ENCODE measurements around the gene GNAZ.

Gene GNAZ

GRCh38 chr22:23089633-23090456 is 19.5 kb downstream of the GNAZ start:
- TF ChIP-seq, protein P1, sequence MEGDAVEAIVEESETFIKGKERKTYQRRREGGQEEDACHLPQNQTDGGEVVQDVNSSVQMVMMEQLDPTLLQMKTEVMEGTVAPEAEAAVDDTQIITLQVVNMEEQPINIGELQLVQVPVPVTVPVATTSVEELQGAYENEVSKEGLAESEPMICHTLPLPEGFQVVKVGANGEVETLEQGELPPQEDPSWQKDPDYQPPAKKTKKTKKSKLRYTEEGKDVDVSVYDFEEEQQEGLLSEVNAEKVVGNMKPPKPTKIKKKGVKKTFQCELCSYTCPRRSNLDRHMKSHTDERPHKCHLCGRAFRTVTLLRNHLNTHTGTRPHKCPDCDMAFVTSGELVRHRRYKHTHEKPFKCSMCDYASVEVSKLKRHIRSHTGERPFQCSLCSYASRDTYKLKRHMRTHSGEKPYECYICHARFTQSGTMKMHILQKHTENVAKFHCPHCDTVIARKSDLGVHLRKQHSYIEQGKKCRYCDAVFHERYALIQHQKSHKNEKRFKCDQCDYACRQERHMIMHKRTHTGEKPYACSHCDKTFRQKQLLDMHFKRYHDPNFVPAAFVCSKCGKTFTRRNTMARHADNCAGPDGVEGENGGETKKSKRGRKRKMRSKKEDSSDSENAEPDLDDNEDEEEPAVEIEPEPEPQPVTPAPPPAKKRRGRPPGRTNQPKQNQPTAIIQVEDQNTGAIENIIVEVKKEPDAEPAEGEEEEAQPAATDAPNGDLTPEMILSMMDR (IDR thresholded peaks at IDR 0.05; ENCODE audit: low read depth, low read length, missing control alignments) = no peak
- no peak overlapping the region for H3K4me3 ChIP-seq (replicated peaks; ENCODE audit: low read depth, low read length)
- no peak for DNase-seq (ENCODE audit: extremely low read depth, low read depth)

GRCh38 chr22:23090457-23090835 is 20.1 kb downstream of the GNAZ start:
- TF ChIP-seq, protein P1 (IDR thresholded peaks at IDR 0.05; ENCODE audit: low read depth, low read length, missing control alignments) = no peak
- DNase-seq (ENCODE audit: extremely low read depth, low read depth) = no peak
- no peak overlapping the region for H3K4me3 ChIP-seq (replicated peaks; ENCODE audit: low read depth, low read length)

GRCh38 chr22:23091760-23092159 is 21.4 kb downstream of the GNAZ start:
- no peak for DNase-seq (ENCODE audit: extremely low read depth, low read depth)
- TF ChIP-seq, protein P1 (IDR thresholded peaks at IDR 0.05; ENCODE audit: low read depth, low read length, missing control alignments) = no peak
- no peak overlapping the region for H3K4me3 ChIP-seq (replicated peaks; ENCODE audit: low read depth, low read length)

- DNase-seq (ENCODE audit: extremely low read depth, low read depth) = no peak
Measured at GRCh38 chr22:23092217-23092955, 22.1 kb downstream of the GNAZ start.

GRCh38 chr22:23093051-23093788 is 22.9 kb downstream of the GNAZ start:
- DNase-seq (ENCODE audit: extremely low read depth, low read depth) = no peak
- TF ChIP-seq, protein P1 (IDR thresholded peaks at IDR 0.05; ENCODE audit: low read depth, low read length, missing control alignments) = no peak
- no peak overlapping the region for H3K4me3 ChIP-seq (replicated peaks; ENCODE audit: low read depth, low read length)

More at GRCh38 chr22:23092217-23092955, 22.1 kb downstream of the GNAZ start:
- H3K4me3 ChIP-seq (replicated peaks; ENCODE audit: low read depth, low read length) = no peak overlapping the region
- TF ChIP-seq, protein P1 (IDR thresholded peaks at IDR 0.05; ENCODE audit: low read depth, low read length, missing control alignments) = no peak

DNA sequence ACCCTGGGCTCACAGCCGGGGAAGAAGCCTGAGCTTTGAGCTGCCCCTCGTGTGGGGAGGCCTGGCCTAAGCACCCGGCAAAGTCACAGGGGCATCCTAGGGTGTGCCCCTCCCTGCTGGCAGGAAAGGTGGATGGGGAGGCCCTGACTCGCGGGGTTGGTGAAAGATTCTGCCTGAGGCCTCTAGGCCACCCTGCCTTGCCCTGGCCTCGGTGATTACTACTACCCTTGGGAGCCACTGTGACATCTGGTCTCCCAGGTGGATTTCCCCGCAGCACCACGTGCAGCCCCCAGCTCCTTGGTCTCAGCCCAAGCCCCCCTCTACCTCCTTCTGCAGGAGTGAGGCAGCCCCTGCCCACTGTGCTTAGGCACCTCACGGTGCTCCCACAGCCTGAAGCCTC is 23.9 kb downstream of the GNAZ start:
- no peak overlapping the region for H3K4me3 ChIP-seq (replicated peaks; ENCODE audit: low read depth, low read length)
- TF ChIP-seq, protein P1 (IDR thresholded peaks at IDR 0.05; ENCODE audit: low read depth, low read length, missing control alignments) = no peak
- DNase-seq (ENCODE audit: extremely low read depth, low read depth) = no peak
